A549 (cell line): ENCODE results near the gene ADAMTS14. TPM values are rescaled to one million over a fixed set of nuclear protein-coding genes. Genes with fewer than 3 reads are reported as not detected.

Source experiments
- ATAC-seq, 2 experiments: fragments of 200-7000 bp in 1 of 2; fragments of >200 bp in 1 of 2; cut with Nextera tagmentation in 1 of 2; cut with Tn5 transposase in 1 of 2; 3 replicates each; pipeline versions ENCODE4 v1.8.0 to v1.9.1; 2018 to 2020; ENCODE audit warnings: mild to moderate bottlenecking in 1 of 2, moderate library complexity in 1 of 2
- CTCF ChIA-PET: fragments of 300-600 bp; sonication (Branson Sonifier 250); formaldehyde crosslinking; extraction: SDS; loops from one replicate; lab custom pipeline; 2021; ENCODE audit warnings: antibody characterized with exemption, inconsistent platforms; lab: Yijun Ruan, JAX
- POLR2A ChIA-PET: fragments of 350-600 bp; formaldehyde crosslinking; extraction: SDS; loops from one replicate; lab custom pipeline; 2021; ENCODE audit warnings: antibody characterized with exemption, inconsistent platforms; lab: Yijun Ruan, JAX
- DNase-seq, 2 experiments: peaks; one replicate each; pipeline versions ENCODE4 v3.0.0 to v3.0.0-alpha.2; 2011 to 2016; ENCODE audit warnings: low read depth in 1 of 2, low spot score in 1 of 2
- FAIRE-seq: peaks from 2 replicates; lab custom pipeline; 2011; peaks lifted over from hg19 to GRCh38; lab: Jason Lieb, UNC
- H3K27ac ChIP-seq, 2 experiments: fragments of >200 bp; sonication (Bioruptor Twin); formaldehyde crosslinking; 3 replicates each; pipeline ENCODE4 v1.5.1; 2016 to 2017
- H3K4me1 ChIP-seq: fragments of >200 bp; sonication (Bioruptor Twin); formaldehyde crosslinking; 3 replicates; pipeline ENCODE4 v1.6.1; 2016
- H3K4me2 ChIP-seq: fragments of >200 bp; sonication (Bioruptor Twin); formaldehyde crosslinking; 3 replicates; pipeline ENCODE4 v1.6.1; 2016
- H3K4me3 ChIP-seq: fragments of >200 bp; sonication (Bioruptor Twin); formaldehyde crosslinking; 3 replicates; pipeline ENCODE4 v1.5.1; 2016
- H3K9me3 ChIP-seq: fragments of >200 bp; sonication (Bioruptor Twin); formaldehyde crosslinking; 3 replicates; pipeline ENCODE4 v1.6.1; 2016
- CBX2 ChIP-seq: fragments of 200-600 bp; sonication (generic); IDR thresholded peaks from 2 replicates; pipeline ENCODE4 v1.6.1; 2016; ENCODE audit warnings: low read depth, mild to moderate bottlenecking, borderline replicate concordance
- CHD2 ChIP-seq: fragments of 150-350 bp; IDR thresholded peaks from 2 replicates; pipeline ENCODE4 v1.6.1; 2014; ENCODE audit warnings: low read length; ENCODE audit not compliant: partially characterized antibody
- FOSB ChIP-seq: fragments of 250-450 bp; sonication (Bioruptor Pico); IDR thresholded peaks from 2 replicates; pipeline ENCODE4 v1.5.0; 2020; ENCODE audit warnings: mild to moderate bottlenecking, moderate library complexity
- FOXS1 ChIP-seq: fragments of 250-450 bp; sonication (Bioruptor Pico); IDR thresholded peaks from 2 replicates; pipeline ENCODE4 v1.5.0; 2020; ENCODE audit warnings: mild to moderate bottlenecking, moderate library complexity
- GATA3 ChIP-seq: IDR thresholded peaks from 2 replicates; pipeline ENCODE4 v1.6.1; 2012; ENCODE audit warnings: borderline replicate concordance
- HDAC2 ChIP-seq: fragments of 200-600 bp; sonication (generic); IDR thresholded peaks from 2 replicates; pipeline ENCODE4 v1.6.1; 2016
- PHF8 ChIP-seq: fragments of 200-600 bp; sonication (generic); IDR thresholded peaks from 2 replicates; pipeline ENCODE4 v1.6.1; 2016; ENCODE audit warnings: low read depth, mild to moderate bottlenecking, antibody characterized with exemption, moderate library complexity, borderline replicate concordance
- RARB ChIP-seq: fragments of 250-450 bp; sonication (Bioruptor Pico); IDR thresholded peaks from 2 replicates; pipeline ENCODE4 v1.8.0; 2021; ENCODE audit warnings: mild to moderate bottlenecking, moderate library complexity
- RCOR1 ChIP-seq: fragments of 150-350 bp; IDR thresholded peaks from 2 replicates; pipeline ENCODE4 v1.6.1; 2014; ENCODE audit warnings: antibody characterized with exemption, low read length, low read depth
- SMC3 ChIP-seq: fragments of >200 bp; sonication (Bioruptor Twin); formaldehyde crosslinking; IDR thresholded peaks from 3 replicates; pipeline ENCODE4 v1.6.1; 2018; ENCODE audit warnings: inconsistent platforms
- TFCP2L1 ChIP-seq: fragments of 250-450 bp; sonication (Bioruptor Pico); IDR thresholded peaks from 2 replicates; pipeline ENCODE4 v1.5.0; 2021; ENCODE audit warnings: mild to moderate bottlenecking
- ZC3H11A ChIP-seq: fragments of 450-650 bp; IDR thresholded peaks from 2 replicates; pipeline ENCODE4 v1.6.1; 2014; ENCODE audit warnings: antibody characterized with exemption, mild to moderate bottlenecking
- ZFP36 ChIP-seq: fragments of 450-650 bp; IDR thresholded peaks from 2 replicates; pipeline ENCODE4 v1.6.1; 2014; ENCODE audit warnings: borderline replicate concordance; ENCODE audit not compliant: partially characterized antibody
- WGBS: methylation state at CpG from one replicate; pipeline ENCODE4 v1.1.6; 2017; ENCODE audit errors: missing lambda C conversion rate; 5-methylcytosine and 5-hydroxymethylcytosine counted together
- polyA plus RNA-seq, 4 experiments: library from polyadenylated mRNA; depleted of rRNA in 3 of 4; stranded (reverse); fragments of >200 nt; fragmentation: RNase III in 1 of 4; extraction: RNeasy Plus Mini Kit Qiagen cat#74134 plus additional on column Dnase treatment in 1 of 4; gene quantifications; 2 replicates in 3 of 4; 3 replicates in 1 of 4; pipeline ENCODE4 v1.2.3, GENCODE V29; 2011 to 2017
- TF ChIP-seq, protein P1 (sequence below): fragments of >200 bp; sonication (Bioruptor Twin); formaldehyde crosslinking; IDR thresholded peaks from 3 replicates; pipeline ENCODE4 v1.5.1; 2016
- TF ChIP-seq, protein P2 (sequence below): fragments of 250-450 bp; sonication (Bioruptor Pico); IDR thresholded peaks from 2 replicates; pipeline ENCODE4 v1.5.0; 2021; ENCODE audit warnings: mild to moderate bottlenecking, moderate library complexity, borderline replicate concordance
- TF ChIP-seq, protein P3 (sequence below): fragments of 450-650 bp; IDR thresholded peaks from 2 replicates; pipeline ENCODE4 v1.6.1; 2014; ENCODE audit warnings: antibody characterized with exemption
- TF ChIP-seq, protein P4 (sequence below): fragments of 150-350 bp; IDR thresholded peaks from 2 replicates; pipeline ENCODE4 v1.6.1; 2014; ENCODE audit warnings: low read depth, mild to moderate bottlenecking, low read length
- TF ChIP-seq, protein P5 (sequence below): fragments of 200-600 bp; sonication (generic); IDR thresholded peaks from 2 replicates; pipeline ENCODE4 v1.6.1; 2016; ENCODE audit warnings: antibody characterized with exemption, mild to moderate bottlenecking, moderate library complexity

Gene ADAMTS14
- polyA plus RNA-seq, 2 of the 4 experiments (the other 2 are of a cell fraction) = 0.03 TPM; not detected in 1

DNA sequence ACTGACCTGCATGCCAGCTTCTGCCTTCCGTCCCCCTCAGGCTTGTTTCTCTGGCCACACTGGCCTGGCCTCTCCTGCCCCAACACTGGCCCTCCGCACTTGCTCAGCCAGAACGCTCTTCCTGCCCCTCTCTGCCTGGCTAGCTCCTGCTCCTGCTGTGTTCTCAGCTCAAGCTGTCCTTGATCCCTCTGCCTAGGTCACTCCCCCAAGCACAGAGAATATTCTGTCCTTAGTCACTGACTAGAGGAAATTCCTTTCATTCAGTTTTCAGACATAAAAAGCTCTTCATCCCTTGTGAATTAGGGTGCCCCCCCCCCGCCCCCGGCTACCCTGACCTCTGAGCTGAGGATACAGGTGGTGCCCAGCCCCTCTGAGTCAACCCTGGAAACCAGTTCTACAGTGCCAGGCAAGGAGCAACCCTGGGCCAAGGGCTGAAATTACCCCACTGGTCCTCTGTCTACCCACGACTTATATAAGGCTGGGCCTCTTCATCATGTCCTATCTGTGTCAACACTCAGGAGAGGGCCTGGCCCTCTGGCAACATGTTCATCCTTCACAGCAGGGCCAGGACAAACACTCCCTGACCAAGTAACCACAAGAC is 136.8 kb downstream of the ADAMTS14 start:
- Histone ChIP-seq H3K4me2 (no peak overlapping the region), H3K4me3 (no peak overlapping the region), H3K9me3 (no peaks in the 10 kb centered on the region)
- DNase-seq = no peak
- CTCF ChIA-PET = interaction anchor here (0.6 to 1.1 kb wide), 4 partner anchors 12 to 71 kb away, joined by 3 to 5 read pairs (median 3); no protein-coding TSS in a partner anchor
- TF ChIP-seq FOSB (no peak), CHD2 (no peak), SMC3 (no peak), GATA3 (no peak), RCOR1 (no peak), TFCP2L1 (CRISPR knock-in tag) (no peak), ZC3H11A (no peak), PHF8 (no peak)
- TF ChIP-seq, protein P1, sequence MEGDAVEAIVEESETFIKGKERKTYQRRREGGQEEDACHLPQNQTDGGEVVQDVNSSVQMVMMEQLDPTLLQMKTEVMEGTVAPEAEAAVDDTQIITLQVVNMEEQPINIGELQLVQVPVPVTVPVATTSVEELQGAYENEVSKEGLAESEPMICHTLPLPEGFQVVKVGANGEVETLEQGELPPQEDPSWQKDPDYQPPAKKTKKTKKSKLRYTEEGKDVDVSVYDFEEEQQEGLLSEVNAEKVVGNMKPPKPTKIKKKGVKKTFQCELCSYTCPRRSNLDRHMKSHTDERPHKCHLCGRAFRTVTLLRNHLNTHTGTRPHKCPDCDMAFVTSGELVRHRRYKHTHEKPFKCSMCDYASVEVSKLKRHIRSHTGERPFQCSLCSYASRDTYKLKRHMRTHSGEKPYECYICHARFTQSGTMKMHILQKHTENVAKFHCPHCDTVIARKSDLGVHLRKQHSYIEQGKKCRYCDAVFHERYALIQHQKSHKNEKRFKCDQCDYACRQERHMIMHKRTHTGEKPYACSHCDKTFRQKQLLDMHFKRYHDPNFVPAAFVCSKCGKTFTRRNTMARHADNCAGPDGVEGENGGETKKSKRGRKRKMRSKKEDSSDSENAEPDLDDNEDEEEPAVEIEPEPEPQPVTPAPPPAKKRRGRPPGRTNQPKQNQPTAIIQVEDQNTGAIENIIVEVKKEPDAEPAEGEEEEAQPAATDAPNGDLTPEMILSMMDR = no peak
- TF ChIP-seq, all 56 proteins: peak for 0
- peaks cover 4% of the 10 kb centered on the region; the same call in 1 of the 3 replicates for H3K4me1 ChIP-seq
- FAIRE-seq (no peak), ATAC-seq (no peak)
- WGBS = 81% methylated on average over 4 of the region's 6 CpGs
- H3K27ac ChIP-seq = no peak overlapping the region
- POLR2A ChIA-PET = no interaction called here

DNA sequence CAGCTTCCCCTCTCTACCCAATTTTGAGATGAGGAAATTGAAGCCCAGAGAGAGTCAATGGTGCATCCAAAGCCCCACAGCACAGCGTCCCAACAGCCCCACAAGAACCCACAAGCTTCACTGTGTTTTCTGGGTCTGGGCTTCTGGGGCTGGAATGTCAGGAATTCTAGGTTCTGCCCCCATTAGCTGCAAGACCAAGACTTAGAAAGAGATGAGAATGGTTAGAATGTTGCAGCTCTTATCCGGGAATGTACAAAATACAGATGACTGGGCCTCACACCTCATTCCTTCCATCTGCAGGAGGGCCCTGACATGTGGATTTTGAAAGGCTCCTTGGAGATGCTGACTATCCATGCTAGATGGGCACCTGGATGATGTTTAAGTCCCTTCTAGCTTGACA is 137.4 kb downstream of the ADAMTS14 start:
- H3K4me3 ChIP-seq = no peak overlapping the region
- ATAC-seq = no peak
- POLR2A ChIA-PET = no interaction called here
- TF ChIP-seq, protein P2, sequence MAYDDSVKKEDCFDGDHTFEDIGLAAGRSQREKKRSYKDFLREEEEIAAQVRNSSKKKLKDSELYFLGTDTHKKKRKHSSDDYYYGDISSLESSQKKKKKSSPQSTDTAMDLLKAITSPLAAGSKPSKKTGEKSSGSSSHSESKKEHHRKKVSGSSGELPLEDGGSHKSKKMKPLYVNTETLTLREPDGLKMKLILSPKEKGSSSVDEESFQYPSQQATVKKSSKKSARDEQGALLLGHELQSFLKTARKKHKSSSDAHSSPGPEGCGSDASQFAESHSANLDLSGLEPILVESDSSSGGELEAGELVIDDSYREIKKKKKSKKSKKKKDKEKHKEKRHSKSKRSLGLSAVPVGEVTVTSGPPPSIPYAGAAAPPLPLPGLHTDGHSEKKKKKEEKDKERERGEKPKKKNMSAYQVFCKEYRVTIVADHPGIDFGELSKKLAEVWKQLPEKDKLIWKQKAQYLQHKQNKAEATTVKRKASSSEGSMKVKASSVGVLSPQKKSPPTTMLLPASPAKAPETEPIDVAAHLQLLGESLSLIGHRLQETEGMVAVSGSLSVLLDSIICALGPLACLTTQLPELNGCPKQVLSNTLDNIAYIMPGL (CRISPR knock-in tag) = no peak
- no peak for TF ChIP-seq ZFP36
- no peak for TF ChIP-seq GATA3
- no peak for TF ChIP-seq HDAC2
- TF ChIP-seq, protein P3, sequence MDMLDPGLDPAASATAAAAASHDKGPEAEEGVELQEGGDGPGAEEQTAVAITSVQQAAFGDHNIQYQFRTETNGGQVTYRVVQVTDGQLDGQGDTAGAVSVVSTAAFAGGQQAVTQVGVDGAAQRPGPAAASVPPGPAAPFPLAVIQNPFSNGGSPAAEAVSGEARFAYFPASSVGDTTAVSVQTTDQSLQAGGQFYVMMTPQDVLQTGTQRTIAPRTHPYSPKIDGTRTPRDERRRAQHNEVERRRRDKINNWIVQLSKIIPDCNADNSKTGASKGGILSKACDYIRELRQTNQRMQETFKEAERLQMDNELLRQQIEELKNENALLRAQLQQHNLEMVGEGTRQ = no peak
- no peak for TF ChIP-seq RARB (CRISPR knock-in tag)
- no peak for TF ChIP-seq CBX2
- WGBS = 39% methylated on average over 2 of the region's 2 CpGs
- CTCF ChIA-PET = interaction anchor here (0.5 to 1.1 kb wide), 3 partner anchors 13 to 302 kb away, joined by 3 to 5 read pairs (median 4); no protein-coding TSS in a partner anchor
- FAIRE-seq = no peak
- H3K27ac ChIP-seq = no peak overlapping the region
- DNase-seq = no peak
- no peaks in the 10 kb centered on the region for H3K9me3 ChIP-seq
- no peaks in the 10 kb centered on the region for H3K4me1 ChIP-seq
- H3K4me2 ChIP-seq = no peak overlapping the region

DNA sequence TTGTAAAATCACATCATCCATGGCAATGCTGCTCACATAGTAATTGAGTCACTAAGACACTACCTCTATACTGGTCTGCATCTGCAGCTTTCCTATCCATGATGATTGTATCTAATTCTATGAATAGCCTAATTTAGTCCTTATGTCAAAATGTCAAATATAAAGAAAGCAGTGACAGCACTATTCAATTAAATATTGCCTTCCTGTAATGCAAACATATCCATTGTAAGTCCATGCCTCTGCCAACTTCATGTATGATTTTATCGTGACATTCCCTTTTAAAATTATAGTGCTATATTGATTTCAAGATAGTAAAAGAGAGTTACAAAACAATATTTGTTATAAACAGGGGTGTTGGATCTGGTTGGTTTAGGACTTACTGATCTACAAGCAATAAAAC is 138.7 kb downstream of the ADAMTS14 start:
- Histone ChIP-seq H3K4me1 (no peaks in the 10 kb centered on the region), H3K4me3 (no peak overlapping the region), H3K4me2 (no peak overlapping the region)
- no peak for FAIRE-seq
- CTCF ChIA-PET = interaction anchor here (0.8 to 1.5 kb wide), 2 partner anchors 32 to 69 kb away, joined by 3 to 4 read pairs; no protein-coding TSS in a partner anchor
- DNase-seq = no peak
- WGBS = 2% methylated on average over 1 of the region's 1 CpG
- ATAC-seq = no peak
- TF ChIP-seq, protein P4, sequence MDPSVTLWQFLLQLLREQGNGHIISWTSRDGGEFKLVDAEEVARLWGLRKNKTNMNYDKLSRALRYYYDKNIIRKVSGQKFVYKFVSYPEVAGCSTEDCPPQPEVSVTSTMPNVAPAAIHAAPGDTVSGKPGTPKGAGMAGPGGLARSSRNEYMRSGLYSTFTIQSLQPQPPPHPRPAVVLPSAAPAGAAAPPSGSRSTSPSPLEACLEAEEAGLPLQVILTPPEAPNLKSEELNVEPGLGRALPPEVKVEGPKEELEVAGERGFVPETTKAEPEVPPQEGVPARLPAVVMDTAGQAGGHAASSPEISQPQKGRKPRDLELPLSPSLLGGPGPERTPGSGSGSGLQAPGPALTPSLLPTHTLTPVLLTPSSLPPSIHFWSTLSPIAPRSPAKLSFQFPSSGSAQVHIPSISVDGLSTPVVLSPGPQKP = no peak
- TF ChIP-seq PHF8 (no peak), FOXS1 (no peak)
- TF ChIP-seq, protein P5, sequence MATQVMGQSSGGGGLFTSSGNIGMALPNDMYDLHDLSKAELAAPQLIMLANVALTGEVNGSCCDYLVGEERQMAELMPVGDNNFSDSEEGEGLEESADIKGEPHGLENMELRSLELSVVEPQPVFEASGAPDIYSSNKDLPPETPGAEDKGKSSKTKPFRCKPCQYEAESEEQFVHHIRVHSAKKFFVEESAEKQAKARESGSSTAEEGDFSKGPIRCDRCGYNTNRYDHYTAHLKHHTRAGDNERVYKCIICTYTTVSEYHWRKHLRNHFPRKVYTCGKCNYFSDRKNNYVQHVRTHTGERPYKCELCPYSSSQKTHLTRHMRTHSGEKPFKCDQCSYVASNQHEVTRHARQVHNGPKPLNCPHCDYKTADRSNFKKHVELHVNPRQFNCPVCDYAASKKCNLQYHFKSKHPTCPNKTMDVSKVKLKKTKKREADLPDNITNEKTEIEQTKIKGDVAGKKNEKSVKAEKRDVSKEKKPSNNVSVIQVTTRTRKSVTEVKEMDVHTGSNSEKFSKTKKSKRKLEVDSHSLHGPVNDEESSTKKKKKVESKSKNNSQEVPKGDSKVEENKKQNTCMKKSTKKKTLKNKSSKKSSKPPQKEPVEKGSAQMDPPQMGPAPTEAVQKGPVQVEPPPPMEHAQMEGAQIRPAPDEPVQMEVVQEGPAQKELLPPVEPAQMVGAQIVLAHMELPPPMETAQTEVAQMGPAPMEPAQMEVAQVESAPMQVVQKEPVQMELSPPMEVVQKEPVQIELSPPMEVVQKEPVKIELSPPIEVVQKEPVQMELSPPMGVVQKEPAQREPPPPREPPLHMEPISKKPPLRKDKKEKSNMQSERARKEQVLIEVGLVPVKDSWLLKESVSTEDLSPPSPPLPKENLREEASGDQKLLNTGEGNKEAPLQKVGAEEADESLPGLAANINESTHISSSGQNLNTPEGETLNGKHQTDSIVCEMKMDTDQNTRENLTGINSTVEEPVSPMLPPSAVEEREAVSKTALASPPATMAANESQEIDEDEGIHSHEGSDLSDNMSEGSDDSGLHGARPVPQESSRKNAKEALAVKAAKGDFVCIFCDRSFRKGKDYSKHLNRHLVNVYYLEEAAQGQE = no peak
- TF ChIP-seq, all 56 proteins: peak for 0
- Histone ChIP-seq H3K27ac (no peak overlapping the region), H3K9me3 (no peaks in the 10 kb centered on the region)
- POLR2A ChIA-PET = no interaction called here
